Osteocyte (in vitro differentiated cells): ENCODE measurements around the gene LYST. TPM values are rescaled to one million over a fixed set of nuclear protein-coding genes. Genes with fewer than 3 reads are reported as not detected.

Source experiments
- DNase-seq: peaks from one replicate; pipeline ENCODE4 v3.0.0; 2021; ENCODE audit warnings: mixed read lengths; ENCODE audit not compliant: unreplicated experiment; ENCODE audit errors: extremely low spot score
- H3K27ac Mint-ChIP-seq: one replicate; pipeline ENCODE4 v1.8.0; 2021; ENCODE audit warnings: mild to moderate bottlenecking, mixed read lengths; ENCODE audit not compliant: unreplicated experiment
- H3K27me3 Mint-ChIP-seq: one replicate; pipeline ENCODE4 v1.8.0; 2021; ENCODE audit warnings: mixed read lengths; ENCODE audit not compliant: unreplicated experiment
- H3K36me3 Mint-ChIP-seq: one replicate; pipeline ENCODE4 v1.8.0; 2021; ENCODE audit warnings: mixed read lengths; ENCODE audit not compliant: unreplicated experiment
- H3K4me1 Mint-ChIP-seq: one replicate; pipeline ENCODE4 v1.8.0; 2021; ENCODE audit warnings: mixed read lengths; ENCODE audit not compliant: unreplicated experiment
- H3K4me3 Mint-ChIP-seq: one replicate; pipeline ENCODE4 v1.8.0; 2021; ENCODE audit warnings: mild to moderate bottlenecking, moderate library complexity, mixed read lengths; ENCODE audit not compliant: unreplicated experiment
- H3K9me3 Mint-ChIP-seq: one replicate; pipeline ENCODE4 v1.8.0; 2021; ENCODE audit warnings: mixed read lengths; ENCODE audit not compliant: unreplicated experiment
- CTCF ChIP-seq: fragments of 200-600 bp; sonication (generic); IDR thresholded peaks from 2 replicates; pipeline ENCODE4 v1.5.0; 2021; ENCODE audit warnings: antibody characterized with exemption, mild to moderate bottlenecking, moderate library complexity
- total RNA-seq: library from RNA; stranded (reverse); gene quantifications from 2 replicates; pipeline ENCODE4 v1.2.1, GENCODE V29; 2021

Gene LYST
- total RNA-seq, 1 donor from 2014 or later = 21.7 TPM

- Mint-ChIP-seq H3K4me3 (no peak overlapping the region), H3K9me3 (no peaks in the 10 kb centered on the region), H3K27ac (no peak overlapping the region), H3K27me3 (no peaks in the 10 kb centered on the region), H3K4me1 (no peaks in the 10 kb centered on the region), H3K36me3 (peaks cover 14% of the 10 kb centered on the region)
- DNase-seq = no peak
- TF ChIP-seq CTCF = no peak
Observed at GRCh38 chr1:235767795-235768194, 98.9 kb downstream of the LYST start.

- Mint-ChIP-seq H3K27me3 (no peaks in the 10 kb centered on the region), H3K36me3 (peaks cover 16% of the 10 kb centered on the region), H3K27ac (no peak overlapping the region), H3K9me3 (no peaks in the 10 kb centered on the region), H3K4me1 (no peaks in the 10 kb centered on the region), H3K4me3 (no peak overlapping the region)
- no peak for TF ChIP-seq CTCF
- DNase-seq = no peak
Observed at GRCh38 chr1:235766794-235767285, 99.9 kb downstream of the LYST start.

- no peak for TF ChIP-seq CTCF
- H3K36me3 Mint-ChIP-seq = peaks cover 24% of the 10 kb centered on the region
- no peaks in the 10 kb centered on the region for H3K9me3 Mint-ChIP-seq
- H3K27ac Mint-ChIP-seq = no peak overlapping the region
- no peaks in the 10 kb centered on the region for H3K4me1 Mint-ChIP-seq
- H3K4me3 Mint-ChIP-seq = no peak overlapping the region
- no peak for DNase-seq
- no peaks in the 10 kb centered on the region for H3K27me3 Mint-ChIP-seq
Observed at GRCh38 chr1:235763962-235764361, 102.7 kb downstream of the LYST start.

GRCh38 chr1:235759336-235759735 is 107.4 kb downstream of the LYST start:
- Mint-ChIP-seq H3K9me3 (no peaks in the 10 kb centered on the region), H3K36me3 (peaks cover 28% of the 10 kb centered on the region), H3K4me1 (no peaks in the 10 kb centered on the region), H3K27me3 (no peaks in the 10 kb centered on the region), H3K27ac (no peak overlapping the region), H3K4me3 (no peak overlapping the region)
- no peak for TF ChIP-seq CTCF
- DNase-seq = no peak

GRCh38 chr1:235758931-235759330 is 107.8 kb downstream of the LYST start:
- TF ChIP-seq CTCF = no peak
- Mint-ChIP-seq H3K9me3 (no peaks in the 10 kb centered on the region), H3K36me3 (peaks cover 29% of the 10 kb centered on the region), H3K4me1 (no peaks in the 10 kb centered on the region), H3K27ac (no peak overlapping the region), H3K4me3 (no peak overlapping the region), H3K27me3 (no peaks in the 10 kb centered on the region)
- DNase-seq = no peak
